Peyer's patch (tissue), 4 donors: ENCODE results near the gene LHX3. TPM values are rescaled to one million over a fixed set of nuclear protein-coding genes. Genes with fewer than 3 reads are reported as not detected.

Source experiments
- DNase-seq, 3 donors: peaks; one replicate each; pipeline ENCODE4 v3.0.0-alpha.2; 2017 to 2019
- H3K27ac ChIP-seq, 4 donors: fragments of 200-600 bp; sonication (generic); one replicate each; pipeline ENCODE4 v1.5.1; 2016 to 2019
- H3K27me3 ChIP-seq, 2 donors: fragments of 200-600 bp; sonication (generic); one replicate each; pipeline ENCODE4 v1.5.1; 2019
- H3K36me3 ChIP-seq, 3 donors: fragments of 200-600 bp; sonication (generic); one replicate each; pipeline ENCODE4 v1.5.1; 2016 to 2019
- H3K4me1 ChIP-seq, 4 donors: fragments of 200-600 bp; sonication (generic); one replicate each; pipeline ENCODE4 v1.5.1; 2016 to 2019
- H3K4me3 ChIP-seq, 4 donors: fragments of 200-600 bp; sonication (generic); 1 replicate in 3 of 4; 2 replicates in 1 of 4; pipeline ENCODE4 v1.5.1; 2016 to 2019; ENCODE audit warnings: mild to moderate bottlenecking in 1 of 4
- H3K9me3 ChIP-seq, 4 donors: fragments of 200-600 bp; sonication (generic); one replicate each; pipeline ENCODE4 v1.5.1; 2016 to 2019; ENCODE audit warnings: mild to moderate bottlenecking in 1 of 4
- POLR2A ChIP-seq, 2 donors: fragments of 450-650 bp; IDR thresholded peaks; one replicate each; pipeline ENCODE4 v1.5.1; 2017; ENCODE audit warnings: antibody characterized with exemption in 2 of 2, mild to moderate bottlenecking in 2 of 2, moderate library complexity in 2 of 2
- total RNA-seq, 4 donors: library from RNA; depleted of rRNA; stranded (reverse); fragments of >200 nt; gene quantifications; one replicate each; pipeline ENCODE4 v1.1.0, GENCODE V29; 2016
- TF ChIP-seq, protein P1 (sequence below), 6 experiments: fragments of 450-650 bp in 4 of 6; fragments of 200-600 bp in 2 of 6; sonication (generic) in 1 of 6; IDR thresholded peaks; one replicate each; pipeline ENCODE4 v1.5.1; 2017 to 2019; ENCODE audit warnings: antibody characterized with exemption in 6 of 6, mild to moderate bottlenecking in 3 of 6, moderate library complexity in 1 of 6

Gene LHX3
- total RNA-seq, 4 donors from 2014 or later, result not detected

DNA sequence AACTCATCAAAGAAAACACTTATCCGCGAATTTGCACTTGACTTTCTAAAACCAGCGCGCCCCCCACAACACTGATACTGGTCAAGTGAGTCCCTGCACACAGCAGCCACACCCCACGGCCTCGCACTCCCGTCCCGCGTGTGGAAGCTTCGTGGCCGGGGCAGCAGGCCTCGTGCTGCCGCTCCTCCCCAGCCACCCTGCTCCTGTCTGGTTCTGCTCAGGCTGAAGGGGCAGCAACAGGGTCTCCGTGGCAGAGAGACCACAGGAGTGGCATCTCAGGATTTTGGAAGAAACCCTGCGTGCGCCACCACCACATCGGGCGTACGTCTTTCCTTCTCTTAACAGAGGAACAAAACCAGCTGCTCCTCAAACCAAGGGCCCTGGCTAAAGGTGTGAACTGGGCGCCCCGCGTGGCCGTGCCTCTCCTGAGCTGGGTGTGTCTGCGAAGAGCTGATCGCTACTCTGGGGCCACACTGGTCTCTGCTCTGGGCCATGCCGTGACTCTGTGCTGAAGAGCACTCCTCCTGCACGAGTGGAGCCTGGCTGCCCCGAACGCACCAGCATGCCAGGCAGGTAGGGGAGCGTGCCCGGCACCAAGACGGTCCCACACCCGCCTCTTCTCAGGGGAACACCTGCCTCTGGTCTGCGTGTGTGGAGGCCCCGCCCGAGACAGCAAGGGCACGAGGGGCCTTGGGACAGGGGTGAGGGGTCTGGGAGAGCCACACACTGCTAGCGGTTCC lies 17.4 kb upstream of the LHX3 start:
- Histone ChIP-seq H3K27ac (no peak overlapping the region), H3K4me3 (no peak overlapping the region), H3K27me3 (no peaks in the 10 kb centered on the region), H3K9me3 (no peaks in the 10 kb centered on the region), H3K4me1 (peaks cover 0 to 20% (median 2%) of the 10 kb centered on the region in 4 donors), H3K36me3 (peaks cover 0 to 30% (median 0%) of the 10 kb centered on the region in 3 donors)
- TF ChIP-seq, protein P1, sequence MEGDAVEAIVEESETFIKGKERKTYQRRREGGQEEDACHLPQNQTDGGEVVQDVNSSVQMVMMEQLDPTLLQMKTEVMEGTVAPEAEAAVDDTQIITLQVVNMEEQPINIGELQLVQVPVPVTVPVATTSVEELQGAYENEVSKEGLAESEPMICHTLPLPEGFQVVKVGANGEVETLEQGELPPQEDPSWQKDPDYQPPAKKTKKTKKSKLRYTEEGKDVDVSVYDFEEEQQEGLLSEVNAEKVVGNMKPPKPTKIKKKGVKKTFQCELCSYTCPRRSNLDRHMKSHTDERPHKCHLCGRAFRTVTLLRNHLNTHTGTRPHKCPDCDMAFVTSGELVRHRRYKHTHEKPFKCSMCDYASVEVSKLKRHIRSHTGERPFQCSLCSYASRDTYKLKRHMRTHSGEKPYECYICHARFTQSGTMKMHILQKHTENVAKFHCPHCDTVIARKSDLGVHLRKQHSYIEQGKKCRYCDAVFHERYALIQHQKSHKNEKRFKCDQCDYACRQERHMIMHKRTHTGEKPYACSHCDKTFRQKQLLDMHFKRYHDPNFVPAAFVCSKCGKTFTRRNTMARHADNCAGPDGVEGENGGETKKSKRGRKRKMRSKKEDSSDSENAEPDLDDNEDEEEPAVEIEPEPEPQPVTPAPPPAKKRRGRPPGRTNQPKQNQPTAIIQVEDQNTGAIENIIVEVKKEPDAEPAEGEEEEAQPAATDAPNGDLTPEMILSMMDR (IDR thresholded peaks at IDR 0.05), result no peak
- TF ChIP-seq POLR2A (IDR thresholded peaks at IDR 0.05), result no peak
- no peak for DNase-seq

GRCh38 chr9:136220017-136220729 lies 15.2 kb upstream of the LHX3 start:
- Histone ChIP-seq H3K4me1 (peaks cover 0 to 9% (median 0%) of the 10 kb centered on the region in 4 donors), H3K36me3 (peaks cover 0 to 48% (median 0%) of the 10 kb centered on the region in 3 donors), H3K27ac (no peak overlapping the region), H3K27me3 (no peaks in the 10 kb centered on the region), H3K9me3 (no peaks in the 10 kb centered on the region), H3K4me3 (no peak overlapping the region)
- DNase-seq, result no peak
- no peak for TF ChIP-seq POLR2A (IDR thresholded peaks at IDR 0.05)
- TF ChIP-seq, protein P1 (IDR thresholded peaks at IDR 0.05), result no peak

GRCh38 chr9:136219276-136219675 lies 14.3 kb upstream of the LHX3 start:
- peaks cover 0 to 4% (median 0%) of the 10 kb centered on the region in 4 donors for H3K4me1 ChIP-seq
- DNase-seq, result no peak
- no peaks in the 10 kb centered on the region for H3K27me3 ChIP-seq
- peaks cover 0 to 55% (median 0%) of the 10 kb centered on the region in 3 donors for H3K36me3 ChIP-seq
- no peak for TF ChIP-seq POLR2A (IDR thresholded peaks at IDR 0.05)
- TF ChIP-seq, protein P1 (IDR thresholded peaks at IDR 0.05), result no peak
- no peak overlapping the region for H3K4me3 ChIP-seq
- H3K9me3 ChIP-seq, result no peaks in the 10 kb centered on the region
- no peak overlapping the region for H3K27ac ChIP-seq

- TF ChIP-seq POLR2A (IDR thresholded peaks at IDR 0.05), result no peak
- TF ChIP-seq, protein P1 (IDR thresholded peaks at IDR 0.05), result no peak
- no peaks in the 10 kb centered on the region for H3K9me3 ChIP-seq
- no peak overlapping the region for H3K27ac ChIP-seq
- H3K4me3 ChIP-seq, result no peak overlapping the region
- H3K36me3 ChIP-seq, result peaks cover 0 to 56% (median 0%) of the 10 kb centered on the region in 3 donors
- no peaks in the 10 kb centered on the region for H3K4me1 ChIP-seq
- DNase-seq, result no peak
- no peaks in the 10 kb centered on the region for H3K27me3 ChIP-seq
These were observed 13.7 kb upstream of the LHX3 start for GRCh38 chr9:136218673-136219072.

DNA sequence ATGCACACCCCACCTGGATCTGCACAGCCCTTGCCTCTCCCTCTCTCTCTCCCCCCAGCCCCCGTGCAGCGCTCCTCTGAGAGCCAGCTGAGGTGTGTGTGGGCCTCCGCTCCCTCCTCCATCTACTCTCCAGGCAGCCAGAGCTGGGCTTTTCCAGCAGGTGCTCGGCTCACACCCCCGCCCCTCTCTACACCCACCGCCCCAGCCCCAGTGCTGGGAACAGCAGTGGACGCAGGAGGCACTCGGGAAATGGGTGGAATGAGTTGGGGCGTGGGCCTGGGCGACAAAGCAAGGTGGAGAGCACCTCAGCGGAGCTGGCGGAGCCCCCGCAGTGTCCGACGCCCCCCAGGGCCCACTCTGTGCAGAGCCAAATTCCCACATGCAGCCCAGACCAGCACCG lies 13.3 kb upstream of the LHX3 start:
- Histone ChIP-seq H3K4me3 (no peak overlapping the region), H3K27ac (no peak overlapping the region), H3K36me3 (peaks cover 0 to 57% (median 0%) of the 10 kb centered on the region in 3 donors), H3K27me3 (no peaks in the 10 kb centered on the region), H3K9me3 (no peaks in the 10 kb centered on the region), H3K4me1 (no peaks in the 10 kb centered on the region)
- DNase-seq, result no peak
- TF ChIP-seq POLR2A (IDR thresholded peaks at IDR 0.05), result no peak
- TF ChIP-seq, protein P1 (IDR thresholded peaks at IDR 0.05), result no peak
